SK-N-DZ (cell line): ENCODE measurements around the gene IMPG2. TPM values are rescaled to one million over a fixed set of nuclear protein-coding genes. Genes with fewer than 3 reads are reported as not detected.
A peak's percentile ranks its signal among the peaks of the same experiment; 100 is the strongest.
"Not testable (repeated sequence)": the region's sequence is repeated elsewhere in the genome, so short reads cannot be mapped to it uniquely, and the experiment has no call there.

Source experiments
- DNase-seq: peaks from one replicate; pipeline ENCODE4 v3.0.0-alpha.2; 2015; ENCODE audit warnings: low spot score
- polyA plus RNA-seq, 2 experiments: library from polyadenylated mRNA; depleted of rRNA; stranded (reverse); fragments of >200 nt; gene quantifications; 2 replicates each; pipeline ENCODE4 v1.2.3, GENCODE V29; 2014

IMPG2 gene
- 0.01 TPM in 1 of 2 replicates, not detected in the other for polyA plus RNA-seq (2014; cell fraction: cytosol; rRNA removed)
- 0.02 and 0.04 TPM in 2 replicates for polyA plus RNA-seq (2014; cell fraction: nucleus; rRNA removed)

GRCh38 chr3:101320475-101320874 is at the start of gene IMPG2:
Gene IMPG2, minus strand, starts transcription at chr3:101320575. Its CDS starts 203 bp downstream, at chr3:101320372.
- no peak for DNase-seq

GRCh38 chr3:101362406-101362805 is 42.0 kb upstream of the IMPG2 start:
- no peak for DNase-seq

GRCh38 chr3:101351829-101352228 is 31.5 kb upstream of the IMPG2 start:
- no peak for DNase-seq

GRCh38 chr3:101340591-101340990 is 20.2 kb upstream of the IMPG2 start:
- no peak for DNase-seq

GRCh38 chr3:101333883-101334282 is 13.5 kb upstream of the IMPG2 start:
- DNase-seq: no peak

- no peak for DNase-seq
Measured at GRCh38 chr3:101329016-101329673, 8.8 kb upstream of the IMPG2 start.

- DNase-seq: no peak
Measured at GRCh38 chr3:101325393-101326134, 5.2 kb upstream of the IMPG2 start.

GRCh38 chr3:101319531-101319930 is 844 bp downstream of the IMPG2 start:
- DNase-seq: no peak

- DNase-seq: no peak
Measured at GRCh38 chr3:101312545-101312944, 7.8 kb downstream of the IMPG2 start.

GRCh38 chr3:101311676-101312075 is 8.7 kb downstream of the IMPG2 start:
- no peak for DNase-seq

GRCh38 chr3:101310978-101311375 is 9.4 kb downstream of the IMPG2 start:
- DNase-seq: no peak

GRCh38 chr3:101308147-101308772 is 12.1 kb downstream of the IMPG2 start:
- DNase-seq: not testable (repeated sequence)

- no peak for DNase-seq
Measured at GRCh38 chr3:101303836-101304235, 16.5 kb downstream of the IMPG2 start.

GRCh38 chr3:101303089-101303731 is 17.2 kb downstream of the IMPG2 start:
- peak; percentile 34 for DNase-seq

- no peak for DNase-seq
Measured at GRCh38 chr3:101300073-101300472, 20.3 kb downstream of the IMPG2 start.

GRCh38 chr3:101292027-101292426 is 28.3 kb downstream of the IMPG2 start:
- DNase-seq: no peak

- no peak for DNase-seq
Measured at GRCh38 chr3:101288294-101288693, 32.1 kb downstream of the IMPG2 start.

- DNase-seq: no peak
Measured at GRCh38 chr3:101284757-101285156, 35.6 kb downstream of the IMPG2 start.

GRCh38 chr3:101281521-101282030 is 38.8 kb downstream of the IMPG2 start:
- DNase-seq: no peak

GRCh38 chr3:101279765-101280385 is 40.5 kb downstream of the IMPG2 start:
- DNase-seq: no peak

GRCh38 chr3:101279162-101279561 is 41.2 kb downstream of the IMPG2 start:
- no peak for DNase-seq
